ENCODE results near the gene ERMP1. TPM values are rescaled to one million over a fixed set of nuclear protein-coding genes. Genes with fewer than 3 reads are reported as not detected.

Gene ERMP1
- total RNA-seq, 1 experiment from 2014 or later, result 17.8 TPM

DNA sequence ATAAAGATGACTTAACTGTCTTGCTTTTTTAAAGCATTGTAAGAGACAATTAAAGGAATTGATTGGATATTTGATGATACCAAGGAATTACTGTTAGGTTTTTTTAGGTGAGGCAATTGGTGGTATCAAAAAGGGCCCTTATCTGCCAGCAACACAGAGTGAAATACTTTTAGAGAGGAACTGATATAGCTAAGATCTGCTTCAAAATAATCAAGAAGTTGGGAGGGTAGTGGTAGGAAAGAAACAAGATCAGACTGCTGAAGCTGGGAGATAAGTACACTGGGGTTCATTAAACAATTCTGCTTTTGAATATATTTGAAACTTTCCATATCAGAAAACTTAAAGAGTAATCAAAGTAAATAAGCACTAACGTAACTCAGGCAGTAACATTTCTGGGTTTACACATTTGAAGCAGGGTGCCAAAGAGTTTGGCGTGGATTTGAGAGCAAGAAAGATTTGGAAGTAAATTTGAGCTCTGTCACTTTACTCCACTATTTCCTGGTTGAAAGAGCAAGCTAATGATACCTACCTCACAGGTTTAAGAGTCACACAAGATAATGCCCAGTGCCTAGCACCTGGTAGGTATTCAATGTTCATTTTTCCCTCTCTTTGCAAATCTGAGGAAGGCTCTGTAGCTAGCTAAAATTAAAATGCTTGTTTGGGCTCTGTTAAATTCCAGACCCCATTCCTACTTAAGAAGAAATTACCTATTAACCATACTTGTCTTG, 6.9 kb downstream of the ERMP1 start:
- Histone ChIP-seq H3K4me2 (ENCODE audit: low read length) (no peak overlapping the region), H3K36me3 (ENCODE audit: low read depth, low read length) (peaks cover 13% of the 10 kb centered on the region), H3K9ac (ENCODE audit: low read length) (no peak overlapping the region), H2AFZ (ENCODE audit: low read length) (no peak overlapping the region), H3K27ac (ENCODE audit: low read length) (no peak overlapping the region), H3K9me3 (ENCODE audit: low read length) (no peaks in the 10 kb centered on the region), H4K20me1 (ENCODE audit: low read length) (no peaks in the 10 kb centered on the region), H3K4me3 (ENCODE audit: low read length) (no peak overlapping the region), H3K4me1 (ENCODE audit: insufficient read depth, low read length) (0 out of 2 replicates have a peak, but pooled peaks cover 2% of the 10 kb centered on the region), H3K27me3 (ENCODE audit: low read length) (no peaks in the 10 kb centered on the region), H3K9me2 (replicated peaks; ENCODE audit: low read length) (no peaks in the 10 kb centered on the region), H3F3A (ENCODE audit: low read length, unreplicated experiment) (no peaks in the 10 kb centered on the region), H3K79me2 (ENCODE audit: low read length) (peaks cover 34% of the 10 kb centered on the region)
- intact Hi-C loops (cut with micrococcal nuclease), result no loop called here
- ATAC-seq, result no peak
- ChIA-PET POLR2A (ENCODE audit: unreplicated experiment) (no interaction called here), CTCF (no interaction called here)
- TF ChIP-seq EZH2phosphoT487 (IDR thresholded peaks at IDR 0.05; ENCODE audit: borderline replicate concordance, low read length) (no peak), EZH2 (IDR thresholded peaks at IDR 0.05; ENCODE audit: low read length, unreplicated experiment) (no peak)
- TF ChIP-seq, protein P1, sequence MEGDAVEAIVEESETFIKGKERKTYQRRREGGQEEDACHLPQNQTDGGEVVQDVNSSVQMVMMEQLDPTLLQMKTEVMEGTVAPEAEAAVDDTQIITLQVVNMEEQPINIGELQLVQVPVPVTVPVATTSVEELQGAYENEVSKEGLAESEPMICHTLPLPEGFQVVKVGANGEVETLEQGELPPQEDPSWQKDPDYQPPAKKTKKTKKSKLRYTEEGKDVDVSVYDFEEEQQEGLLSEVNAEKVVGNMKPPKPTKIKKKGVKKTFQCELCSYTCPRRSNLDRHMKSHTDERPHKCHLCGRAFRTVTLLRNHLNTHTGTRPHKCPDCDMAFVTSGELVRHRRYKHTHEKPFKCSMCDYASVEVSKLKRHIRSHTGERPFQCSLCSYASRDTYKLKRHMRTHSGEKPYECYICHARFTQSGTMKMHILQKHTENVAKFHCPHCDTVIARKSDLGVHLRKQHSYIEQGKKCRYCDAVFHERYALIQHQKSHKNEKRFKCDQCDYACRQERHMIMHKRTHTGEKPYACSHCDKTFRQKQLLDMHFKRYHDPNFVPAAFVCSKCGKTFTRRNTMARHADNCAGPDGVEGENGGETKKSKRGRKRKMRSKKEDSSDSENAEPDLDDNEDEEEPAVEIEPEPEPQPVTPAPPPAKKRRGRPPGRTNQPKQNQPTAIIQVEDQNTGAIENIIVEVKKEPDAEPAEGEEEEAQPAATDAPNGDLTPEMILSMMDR (conservative IDR thresholded peaks at IDR 0.05; ENCODE audit: low read depth, low read length), result no peak
- no TSS peak for BruUV-seq (replicated peaks)
- DNase-seq, result no peak

- no peaks in the 10 kb centered on the region for H3F3A ChIP-seq (ENCODE audit: low read length, unreplicated experiment)
- DNase-seq (no peak), ATAC-seq (no peak)
- H3K4me1 ChIP-seq (ENCODE audit: insufficient read depth, low read length), result no peaks in the 10 kb centered on the region
- no peak for TF ChIP-seq EZH2 (IDR thresholded peaks at IDR 0.05; ENCODE audit: low read length, unreplicated experiment)
- no peak for TF ChIP-seq EZH2phosphoT487 (IDR thresholded peaks at IDR 0.05; ENCODE audit: borderline replicate concordance, low read length)
- TF ChIP-seq, protein P1 (conservative IDR thresholded peaks at IDR 0.05; ENCODE audit: low read depth, low read length), result no peak
- H3K27ac ChIP-seq (ENCODE audit: low read length), result no peak overlapping the region
- no peak overlapping the region for H3K9ac ChIP-seq (ENCODE audit: low read length)
- POLR2A ChIA-PET (ENCODE audit: unreplicated experiment), result interaction anchor here (0.6 kb wide), 1 partner anchor 589 kb away, joined by 4 read pairs; no protein-coding TSS in a partner anchor
- CTCF ChIA-PET, result no interaction called here
- H3K9me2 ChIP-seq (replicated peaks; ENCODE audit: low read length), result no peaks in the 10 kb centered on the region
- H3K79me2 ChIP-seq (ENCODE audit: low read length), result peaks cover 25% of the 10 kb centered on the region
- peaks cover 13% of the 10 kb centered on the region for H3K36me3 ChIP-seq (ENCODE audit: low read depth, low read length)
- no peak overlapping the region for H3K4me3 ChIP-seq (ENCODE audit: low read length)
- H3K9me3 ChIP-seq (ENCODE audit: low read length), result no peaks in the 10 kb centered on the region
- H3K27me3 ChIP-seq (ENCODE audit: low read length), result no peaks in the 10 kb centered on the region
- no peak overlapping the region for H2AFZ ChIP-seq (ENCODE audit: low read length)
- H3K4me2 ChIP-seq (ENCODE audit: low read length), result no peak overlapping the region
- BruUV-seq (replicated peaks), result no TSS peak
- no peaks in the 10 kb centered on the region for H4K20me1 ChIP-seq (ENCODE audit: low read length)
- intact Hi-C loops (cut with micrococcal nuclease), result no loop called here
Measured at GRCh38 chr9:5825223-5825622, 7.7 kb downstream of the ERMP1 start.

DNA sequence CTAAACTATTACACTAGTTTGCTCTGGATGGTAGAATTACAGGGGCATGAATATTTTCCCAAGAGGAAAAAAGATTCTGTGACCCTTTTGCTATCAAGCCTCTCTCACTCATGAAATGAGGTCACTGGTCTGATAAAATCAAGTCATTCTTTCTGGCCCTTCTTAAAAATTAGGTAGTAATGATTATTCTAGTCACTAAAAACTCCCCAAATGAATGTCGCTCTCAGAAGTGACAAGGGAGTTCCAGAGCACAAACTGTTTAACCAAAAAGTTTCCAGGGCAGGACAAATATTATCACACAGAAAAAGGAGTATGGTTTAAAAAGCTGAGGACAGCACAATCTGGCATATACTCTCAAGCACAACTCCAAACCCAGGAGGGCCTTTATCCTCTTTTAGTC, 12.5 kb downstream of the ERMP1 start:
- Histone ChIP-seq H3K79me2 (ENCODE audit: low read length) (peaks cover 8% of the 10 kb centered on the region; the same call in 1 of the 2 replicates), H3K9me2 (replicated peaks; ENCODE audit: low read length) (no peaks in the 10 kb centered on the region), H3K9ac (ENCODE audit: low read length) (no peak overlapping the region), H3K27me3 (ENCODE audit: low read length) (no peaks in the 10 kb centered on the region), H3K27ac (ENCODE audit: low read length) (no peak overlapping the region), H3K9me3 (ENCODE audit: low read length) (no peaks in the 10 kb centered on the region), H4K20me1 (ENCODE audit: low read length) (no peaks in the 10 kb centered on the region), H2AFZ (ENCODE audit: low read length) (no peak overlapping the region), H3K4me2 (ENCODE audit: low read length) (no peak overlapping the region), H3K4me3 (ENCODE audit: low read length) (no peak overlapping the region), H3K36me3 (ENCODE audit: low read depth, low read length) (peaks cover 12% of the 10 kb centered on the region), H3F3A (ENCODE audit: low read length, unreplicated experiment) (no peaks in the 10 kb centered on the region), H3K4me1 (ENCODE audit: insufficient read depth, low read length) (peaks cover 37% of the 10 kb centered on the region)
- TF ChIP-seq, protein P1 (conservative IDR thresholded peaks at IDR 0.05; ENCODE audit: low read depth, low read length), result no peak
- TF ChIP-seq EZH2phosphoT487 (IDR thresholded peaks at IDR 0.05; ENCODE audit: borderline replicate concordance, low read length) (no peak), EZH2 (IDR thresholded peaks at IDR 0.05; ENCODE audit: low read length, unreplicated experiment) (no peak)
- POLR2A ChIA-PET (ENCODE audit: unreplicated experiment), result no interaction called here
- intact Hi-C loops (cut with micrococcal nuclease), result no loop called here
- no peak for ATAC-seq
- BruUV-seq (replicated peaks), result no TSS peak
- DNase-seq, result no peak
- CTCF ChIA-PET, result no interaction called here

Data from PC-3 (cell line).